ENCODE results near the gene NIT2. TPM values are rescaled to one million over a fixed set of nuclear protein-coding genes. Genes with fewer than 3 reads are reported as not detected.
"Not testable (repeated sequence)": the region's sequence is repeated elsewhere in the genome, so short reads cannot be mapped to it uniquely, and the experiment has no call there.

NIT2 gene
- polyA plus RNA-seq, 3 donors: 15.1 to 30.5 (median 24.6) TPM

DNA sequence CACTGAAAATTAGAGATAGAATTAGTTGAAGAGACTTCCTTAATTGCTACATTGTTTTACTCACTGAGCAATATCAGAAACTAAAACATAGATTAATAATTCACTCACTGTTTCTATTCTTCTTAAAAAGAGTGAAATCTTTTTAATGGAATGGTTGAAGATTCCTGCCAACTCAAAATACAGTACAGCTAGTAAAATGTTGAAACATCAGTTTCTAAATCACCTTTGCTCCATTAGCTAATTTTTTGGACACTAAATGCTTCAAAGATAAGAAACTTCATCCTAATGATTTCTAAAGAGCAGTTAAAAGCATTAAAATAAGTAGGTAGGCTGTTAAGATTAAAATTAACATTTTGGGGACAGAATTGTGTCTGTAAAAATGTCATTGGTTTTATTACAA is 10.5 kb upstream of the NIT2 start:
- peaks cover 0 to 11% (median 4%) of the 10 kb centered on the region in 7 donors for H3K9me3 Mint-ChIP-seq
- DNase-seq: no peak
- Histone ChIP-seq H3K9ac (ENCODE audit: insufficient read depth, low read length, poor library complexity, severe bottlenecking) (no peak overlapping the region), H3K4me2 (replicated peaks; ENCODE audit: extremely low read depth, low read length, poor library complexity, severe bottlenecking) (no peak overlapping the region), H3K4me3 (replicated peaks in 1 of 3; ENCODE audit: low read depth in 2 of 3, low read length in 3 of 3) (no peak overlapping the region), H3K36me3 (replicated peaks in 1 of 2; ENCODE audit: control insufficient read depth in 1 of 2, insufficient read depth in 2 of 2, low read length in 2 of 2) (peaks cover 44 to 79% of the 10 kb centered on the region in 2 donors), H3K27ac (ENCODE audit: low read depth in 1 of 2, low read length in 2 of 2) (no peak overlapping the region), H3K9me3 (replicated peaks in 1 of 2; ENCODE audit: control insufficient read depth in 1 of 2, insufficient read depth in 1 of 2, low read length in 2 of 2) (no peaks in the 10 kb centered on the region), H3K27me3 (ENCODE audit: control insufficient read depth in 2 of 2, insufficient read depth in 2 of 2, low read length in 2 of 2) (no peaks in the 10 kb centered on the region), H2AFZ (ENCODE audit: insufficient read depth, low read depth, low read length, poor library complexity, severe bottlenecking) (no peak overlapping the region), H4K20me1 (ENCODE audit: insufficient read depth, low read length) (no peaks in the 10 kb centered on the region), H3K79me2 (ENCODE audit: insufficient read depth, low read length) (no peaks in the 10 kb centered on the region), H3K4me1 (ENCODE audit: control insufficient read depth in 1 of 2, insufficient read depth in 2 of 2, low read length in 2 of 2) (no peaks in the 10 kb centered on the region)
- intact Hi-C loops (cut with micrococcal nuclease): no loop called here
- TF ChIP-seq, protein P1, sequence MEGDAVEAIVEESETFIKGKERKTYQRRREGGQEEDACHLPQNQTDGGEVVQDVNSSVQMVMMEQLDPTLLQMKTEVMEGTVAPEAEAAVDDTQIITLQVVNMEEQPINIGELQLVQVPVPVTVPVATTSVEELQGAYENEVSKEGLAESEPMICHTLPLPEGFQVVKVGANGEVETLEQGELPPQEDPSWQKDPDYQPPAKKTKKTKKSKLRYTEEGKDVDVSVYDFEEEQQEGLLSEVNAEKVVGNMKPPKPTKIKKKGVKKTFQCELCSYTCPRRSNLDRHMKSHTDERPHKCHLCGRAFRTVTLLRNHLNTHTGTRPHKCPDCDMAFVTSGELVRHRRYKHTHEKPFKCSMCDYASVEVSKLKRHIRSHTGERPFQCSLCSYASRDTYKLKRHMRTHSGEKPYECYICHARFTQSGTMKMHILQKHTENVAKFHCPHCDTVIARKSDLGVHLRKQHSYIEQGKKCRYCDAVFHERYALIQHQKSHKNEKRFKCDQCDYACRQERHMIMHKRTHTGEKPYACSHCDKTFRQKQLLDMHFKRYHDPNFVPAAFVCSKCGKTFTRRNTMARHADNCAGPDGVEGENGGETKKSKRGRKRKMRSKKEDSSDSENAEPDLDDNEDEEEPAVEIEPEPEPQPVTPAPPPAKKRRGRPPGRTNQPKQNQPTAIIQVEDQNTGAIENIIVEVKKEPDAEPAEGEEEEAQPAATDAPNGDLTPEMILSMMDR (IDR thresholded peaks at IDR 0.05): no peak
- H3K27ac Mint-ChIP-seq: no peak overlapping the region
- H3K4me1 Mint-ChIP-seq: no peaks in the 10 kb centered on the region
- H3K36me3 Mint-ChIP-seq: peaks cover 53 to 56% of the 10 kb centered on the region in 2 donors
- H3K27me3 Mint-ChIP-seq (ENCODE audit: low read depth in 3 of 3): peaks cover 0 to 2% (median 0%) of the 10 kb centered on the region in 3 donors
- H3K4me3 Mint-ChIP-seq: no peak overlapping the region

- H3K4me3 ChIP-seq (replicated peaks in 1 of 3; ENCODE audit: low read depth in 2 of 3, low read length in 3 of 3): no peak overlapping the region
- H3K9ac ChIP-seq (ENCODE audit: insufficient read depth, low read length, poor library complexity, severe bottlenecking): no peak overlapping the region
- no peaks in the 10 kb centered on the region for H3K9me3 ChIP-seq (replicated peaks in 1 of 2; ENCODE audit: control insufficient read depth in 1 of 2, insufficient read depth in 1 of 2, low read length in 2 of 2)
- TF ChIP-seq, protein P1 (IDR thresholded peaks at IDR 0.05): no peak
- no peaks in the 10 kb centered on the region for H4K20me1 ChIP-seq (ENCODE audit: insufficient read depth, low read length)
- no peaks in the 10 kb centered on the region for H3K79me2 ChIP-seq (ENCODE audit: insufficient read depth, low read length)
- H2AFZ ChIP-seq (ENCODE audit: insufficient read depth, low read depth, low read length, poor library complexity, severe bottlenecking): no peak overlapping the region
- Mint-ChIP-seq H3K27ac (peak overlapping the region in 2 of 7 donors; percentile 19 to 76), H3K36me3 (peaks cover 39 to 44% of the 10 kb centered on the region in 2 donors), H3K9me3 (peaks cover 0 to 11% (median 4%) of the 10 kb centered on the region in 7 donors), H3K4me1 (no peaks in the 10 kb centered on the region), H3K4me3 (no peak overlapping the region), H3K27me3 (ENCODE audit: low read depth in 3 of 3) (peaks cover 0 to 2% (median 0%) of the 10 kb centered on the region in 3 donors)
- H3K27me3 ChIP-seq (ENCODE audit: control insufficient read depth in 2 of 2, insufficient read depth in 2 of 2, low read length in 2 of 2): no peaks in the 10 kb centered on the region
- intact Hi-C loops (cut with micrococcal nuclease): no loop called here
- peaks cover 31 to 62% of the 10 kb centered on the region in 2 donors for H3K36me3 ChIP-seq (replicated peaks in 1 of 2; ENCODE audit: control insufficient read depth in 1 of 2, insufficient read depth in 2 of 2, low read length in 2 of 2)
- DNase-seq: no peak
- H3K4me2 ChIP-seq (replicated peaks; ENCODE audit: extremely low read depth, low read length, poor library complexity, severe bottlenecking): no peak overlapping the region
- H3K27ac ChIP-seq (ENCODE audit: low read depth in 1 of 2, low read length in 2 of 2): no peak overlapping the region
- H3K4me1 ChIP-seq (ENCODE audit: control insufficient read depth in 1 of 2, insufficient read depth in 2 of 2, low read length in 2 of 2): no peaks in the 10 kb centered on the region
These were observed 8.7 kb upstream of the NIT2 start for GRCh38 chr3:100325827-100326226.

DNA sequence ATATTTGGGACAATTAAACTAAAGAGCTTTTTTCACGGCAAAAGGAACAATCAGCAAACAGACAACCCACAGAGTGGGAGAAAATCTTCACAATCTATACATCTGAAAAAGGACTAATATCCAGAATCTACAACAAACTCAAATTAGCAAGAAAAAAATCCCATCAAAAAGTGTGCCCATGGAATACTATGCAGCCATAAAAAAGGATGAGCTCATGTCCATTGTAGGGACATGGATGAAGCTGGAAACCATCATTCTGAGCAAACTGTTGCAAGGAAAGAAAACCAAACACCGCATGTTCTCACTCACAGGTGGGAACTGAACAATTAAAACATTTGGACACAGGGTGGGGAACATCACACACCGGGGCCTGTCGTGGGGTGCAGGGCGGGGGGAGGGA is 7.2 kb upstream of the NIT2 start:
- WGBS (ENCODE audit: insufficient coverage): no CpG with 5 or more reads among the region's 5 CpGs
- intact Hi-C loops (cut with micrococcal nuclease); H3K4me1 ChIP-seq (ENCODE audit: control insufficient read depth in 1 of 2, insufficient read depth in 2 of 2, low read length in 2 of 2); H3K27me3 Mint-ChIP-seq (ENCODE audit: low read depth in 3 of 3); DNase-seq; H3K79me2 ChIP-seq (ENCODE audit: insufficient read depth, low read length); H3K4me3 ChIP-seq (replicated peaks in 1 of 3; ENCODE audit: low read depth in 2 of 3, low read length in 3 of 3); H3K27ac ChIP-seq (ENCODE audit: low read depth in 1 of 2, low read length in 2 of 2); H3K4me1 Mint-ChIP-seq; H3K9me3 ChIP-seq (replicated peaks in 1 of 2; ENCODE audit: control insufficient read depth in 1 of 2, insufficient read depth in 1 of 2, low read length in 2 of 2); H3K4me2 ChIP-seq (replicated peaks; ENCODE audit: extremely low read depth, low read length, poor library complexity, severe bottlenecking); H2AFZ ChIP-seq (ENCODE audit: insufficient read depth, low read depth, low read length, poor library complexity, severe bottlenecking); H3K27me3 ChIP-seq (ENCODE audit: control insufficient read depth in 2 of 2, insufficient read depth in 2 of 2, low read length in 2 of 2); H3K9ac ChIP-seq (ENCODE audit: insufficient read depth, low read length, poor library complexity, severe bottlenecking); H3K27ac Mint-ChIP-seq; H3K4me3 Mint-ChIP-seq; H4K20me1 ChIP-seq (ENCODE audit: insufficient read depth, low read length): not testable (repeated sequence)
- H3K9me3 Mint-ChIP-seq: peaks cover 0 to 11% (median 4%) of the 10 kb centered on the region in 7 donors
- peaks cover 31 to 35% of the 10 kb centered on the region in 2 donors for H3K36me3 Mint-ChIP-seq
- H3K36me3 ChIP-seq (replicated peaks in 1 of 2; ENCODE audit: control insufficient read depth in 1 of 2, insufficient read depth in 2 of 2, low read length in 2 of 2): peaks cover 25 to 50% of the 10 kb centered on the region in 2 donors
